A549 (cell line): ENCODE measurements around the gene MYO6. TPM values are rescaled to one million over a fixed set of nuclear protein-coding genes. Genes with fewer than 3 reads are reported as not detected.

Experiments used
- ATAC-seq, 2 experiments: fragments of 200-7000 bp in 1 of 2; fragments of >200 bp in 1 of 2; cut with Nextera tagmentation in 1 of 2; cut with Tn5 transposase in 1 of 2; 3 replicates each; pipeline versions ENCODE4 v1.8.0 to v1.9.1; 2018 to 2020; ENCODE audit warnings: mild to moderate bottlenecking in 1 of 2, moderate library complexity in 1 of 2
- CTCF ChIA-PET: fragments of 300-600 bp; sonication (Branson Sonifier 250); formaldehyde crosslinking; extraction: SDS; loops from one replicate; lab custom pipeline; 2021; ENCODE audit warnings: antibody characterized with exemption, inconsistent platforms; lab: Yijun Ruan, JAX
- POLR2A ChIA-PET: fragments of 350-600 bp; formaldehyde crosslinking; extraction: SDS; loops from one replicate; lab custom pipeline; 2021; ENCODE audit warnings: antibody characterized with exemption, inconsistent platforms; lab: Yijun Ruan, JAX
- DNase-seq, 2 experiments: peaks; one replicate each; pipeline versions ENCODE4 v3.0.0 to v3.0.0-alpha.2; 2011 to 2016; ENCODE audit warnings: low read depth in 1 of 2, low spot score in 1 of 2
- FAIRE-seq: peaks from 2 replicates; lab custom pipeline; 2011; peaks lifted over from hg19 to GRCh38; lab: Jason Lieb, UNC
- H3K27ac ChIP-seq, 2 experiments: fragments of >200 bp; sonication (Bioruptor Twin); formaldehyde crosslinking; 3 replicates each; pipeline ENCODE4 v1.5.1; 2016 to 2017
- H3K4me1 ChIP-seq: fragments of >200 bp; sonication (Bioruptor Twin); formaldehyde crosslinking; 3 replicates; pipeline ENCODE4 v1.6.1; 2016
- H3K4me2 ChIP-seq: fragments of >200 bp; sonication (Bioruptor Twin); formaldehyde crosslinking; 3 replicates; pipeline ENCODE4 v1.6.1; 2016
- H3K4me3 ChIP-seq: fragments of >200 bp; sonication (Bioruptor Twin); formaldehyde crosslinking; 3 replicates; pipeline ENCODE4 v1.5.1; 2016
- H3K9me3 ChIP-seq: fragments of >200 bp; sonication (Bioruptor Twin); formaldehyde crosslinking; 3 replicates; pipeline ENCODE4 v1.6.1; 2016
- ATOH8 ChIP-seq: fragments of 250-450 bp; sonication (Bioruptor Pico); IDR thresholded peaks from 2 replicates; pipeline ENCODE4 v1.5.0; 2020; ENCODE audit warnings: low read depth, mild to moderate bottlenecking, moderate library complexity
- BCL3 ChIP-seq: fragments of >200 bp; sonication (Bioruptor Twin); formaldehyde crosslinking; IDR thresholded peaks from 3 replicates; pipeline ENCODE4 v1.6.1; 2016
- ELK1 ChIP-seq: fragments of 150-350 bp; IDR thresholded peaks from 2 replicates; pipeline ENCODE4 v1.6.1; 2014; ENCODE audit warnings: low read depth, mild to moderate bottlenecking, low read length
- FOSB ChIP-seq: fragments of 250-450 bp; sonication (Bioruptor Pico); IDR thresholded peaks from 2 replicates; pipeline ENCODE4 v1.5.0; 2020; ENCODE audit warnings: mild to moderate bottlenecking, moderate library complexity
- FOSL2 ChIP-seq, 2 experiments: fragments of 450-650 bp in 1 of 2; fragments of >200 bp in 1 of 2; sonication (Bioruptor Twin) in 1 of 2; formaldehyde crosslinking; IDR thresholded peaks; 2 replicates each; pipeline versions ENCODE4 v1.5.0 to v1.6.1; 2016 to 2020; ENCODE audit warnings: mild to moderate bottlenecking in 1 of 2, moderate library complexity in 1 of 2
- FOXS1 ChIP-seq: fragments of 250-450 bp; sonication (Bioruptor Pico); IDR thresholded peaks from 2 replicates; pipeline ENCODE4 v1.5.0; 2020; ENCODE audit warnings: mild to moderate bottlenecking, moderate library complexity
- HMGXB4 ChIP-seq: fragments of 250-450 bp; sonication (Bioruptor Pico); IDR thresholded peaks from 2 replicates; pipeline ENCODE4 v1.5.0; 2021; ENCODE audit warnings: mild to moderate bottlenecking, moderate library complexity, borderline replicate concordance
- HOXB13 ChIP-seq: fragments of 250-450 bp; sonication (Bioruptor Pico); IDR thresholded peaks from 2 replicates; pipeline ENCODE4 v1.5.0; 2020; ENCODE audit warnings: low read depth, mild to moderate bottlenecking, moderate library complexity
- KDM5A ChIP-seq: fragments of 200-600 bp; sonication (generic); IDR thresholded peaks from 2 replicates; pipeline ENCODE4 v1.6.1; 2016; ENCODE audit warnings: antibody characterized with exemption, mild to moderate bottlenecking
- MAFK ChIP-seq: fragments of 450-650 bp; IDR thresholded peaks from 2 replicates; pipeline ENCODE4 v1.6.1; 2014; ENCODE audit not compliant: partially characterized antibody
- NPAS2 ChIP-seq: fragments of 250-450 bp; sonication (Bioruptor Pico); IDR thresholded peaks from 2 replicates; pipeline ENCODE4 v1.8.0; 2022; ENCODE audit warnings: mild to moderate bottlenecking, moderate library complexity, borderline replicate concordance
- NR3C1 ChIP-seq: fragments of >200 bp; sonication (Bioruptor Twin); formaldehyde crosslinking; IDR thresholded peaks from 3 replicates; pipeline ENCODE4 v1.6.1; 2017
- PHF8 ChIP-seq: fragments of 200-600 bp; sonication (generic); IDR thresholded peaks from 2 replicates; pipeline ENCODE4 v1.6.1; 2016; ENCODE audit warnings: low read depth, mild to moderate bottlenecking, antibody characterized with exemption, moderate library complexity, borderline replicate concordance
- POLR2A ChIP-seq: IDR thresholded peaks from 2 replicates; pipeline ENCODE4 v1.6.1; 2012; ENCODE audit warnings: mild to moderate bottlenecking, low read length
- REST ChIP-seq: fragments of 200-600 bp; sonication (generic); IDR thresholded peaks from 2 replicates; pipeline ENCODE4 v1.6.1; 2016; ENCODE audit warnings: antibody characterized with exemption, mild to moderate bottlenecking, moderate library complexity
- SREBF2 ChIP-seq: fragments of 450-650 bp; IDR thresholded peaks from 2 replicates; pipeline ENCODE4 v1.6.1; 2014; ENCODE audit warnings: mild to moderate bottlenecking, moderate library complexity
- USF2 ChIP-seq: fragments of 450-650 bp; IDR thresholded peaks from 2 replicates; pipeline ENCODE4 v1.6.1; 2014; ENCODE audit warnings: antibody characterized with exemption
- ZC3H11A ChIP-seq: fragments of 450-650 bp; IDR thresholded peaks from 2 replicates; pipeline ENCODE4 v1.6.1; 2014; ENCODE audit warnings: antibody characterized with exemption, mild to moderate bottlenecking
- ZFP36 ChIP-seq: fragments of 450-650 bp; IDR thresholded peaks from 2 replicates; pipeline ENCODE4 v1.6.1; 2014; ENCODE audit warnings: borderline replicate concordance; ENCODE audit not compliant: partially characterized antibody
- WGBS: methylation state at CpG from one replicate; pipeline ENCODE4 v1.1.6; 2017; ENCODE audit errors: missing lambda C conversion rate; 5-methylcytosine and 5-hydroxymethylcytosine counted together
- polyA plus RNA-seq, 4 experiments: library from polyadenylated mRNA; depleted of rRNA in 3 of 4; stranded (reverse); fragments of >200 nt; fragmentation: RNase III in 1 of 4; extraction: RNeasy Plus Mini Kit Qiagen cat#74134 plus additional on column Dnase treatment in 1 of 4; gene quantifications; 2 replicates in 3 of 4; 3 replicates in 1 of 4; pipeline ENCODE4 v1.2.3, GENCODE V29; 2011 to 2017

Gene MYO6
- polyA plus RNA-seq, 2 of the 4 experiments (the other 2 are of a cell fraction): 10.8 to 17.3 TPM

- TF ChIP-seq ELK1: no peak
Measured at GRCh38 chr6:75788894-75789293, 39.9 kb downstream of the MYO6 start (continued).

- no peak overlapping the region for H3K4me3 ChIP-seq
- TF ChIP-seq FOXS1 (no peak), HMGXB4 (CRISPR knock-in tag) (no peak), ATOH8 (CRISPR knock-in tag) (no peak), BCL3 (no peak), POLR2A (no peak), SREBF2 (no peak), ZFP36 (no peak), KDM5A (no peak), MAFK (no peak), REST (no peak), FOSL2 (IDR thresholded peaks at IDR 0.05) (no peak), FOSL2 (CRISPR knock-in tag; IDR thresholded peaks at IDR 0.05) (no peak), ZC3H11A (no peak), USF2 (no peak), PHF8 (no peak), NPAS2 (CRISPR knock-in tag) (no peak), NR3C1 (no peak), HOXB13 (no peak), FOSB (CRISPR knock-in tag) (no peak)
- no peak overlapping the region for H3K27ac ChIP-seq
- 91% methylated on average over 3 of the region's 3 CpGs for WGBS
- no peak overlapping the region for H3K4me2 ChIP-seq
- no peaks in the 10 kb centered on the region for H3K9me3 ChIP-seq
- ATAC-seq: no peak
- ChIA-PET POLR2A (no interaction called here), CTCF (no interaction called here)
- FAIRE-seq: no peak
- no peaks in the 10 kb centered on the region for H3K4me1 ChIP-seq
- no peak for DNase-seq
Measured at GRCh38 chr6:75791881-75792280, 42.8 kb downstream of the MYO6 start.
